ENCODE results near the gene TMA7B.

DNA sequence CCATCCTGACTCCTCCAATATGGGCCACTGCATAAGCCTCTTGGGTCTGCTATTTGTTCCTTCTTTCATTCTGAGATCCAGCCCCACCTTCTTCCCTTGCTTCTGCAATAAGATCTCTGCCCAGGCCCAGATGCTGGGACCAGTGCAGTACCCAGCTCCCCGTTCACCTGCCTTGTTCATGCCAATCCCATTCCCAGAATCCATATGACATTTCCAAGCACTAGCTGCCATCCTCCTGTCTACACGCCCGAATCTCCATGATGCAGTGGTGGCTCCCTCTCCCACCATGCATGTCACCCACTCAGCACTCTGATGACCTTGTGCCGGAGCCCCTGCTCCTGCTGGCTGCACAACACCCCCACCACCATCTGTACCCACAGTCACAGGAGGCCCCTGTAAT, 23.1 kb downstream of the TMA7B start:
- no peak for TF ChIP-seq CTCF (IDR thresholded peaks at IDR 0.05)
- no peak for TF ChIP-seq EP300 (IDR thresholded peaks at IDR 0.05)
- TF ChIP-seq POLR2A (IDR thresholded peaks at IDR 0.05), result no peak
